HG02642 (cell line): ENCODE data around the gene TXN2.
"Not testable (repeated sequence)": the region's sequence is repeated elsewhere in the genome, so short reads cannot be mapped to it uniquely, and the experiment has no call there.

Source experiments
- ATAC-seq: cut with Tn5 transposase; IDR thresholded peaks from one replicate; pipeline ENCODE4 v1.9.1; 2021; ENCODE audit warnings: mild to moderate bottlenecking; ENCODE audit not compliant: unreplicated experiment, poor library complexity

The TXN2 gene

GRCh38 chr22:36457688-36458450, 23.6 kb downstream of the TXN2 start:
- no peak for ATAC-seq

GRCh38 chr22:36456464-36456845, 25.0 kb downstream of the TXN2 start:
- ATAC-seq, result no peak

GRCh38 chr22:36455571-36456463, 25.6 kb downstream of the TXN2 start:
- no peak for ATAC-seq

GRCh38 chr22:36454916-36455570, 26.4 kb downstream of the TXN2 start:
- ATAC-seq, result peak; percentile 70

GRCh38 chr22:36453855-36454378, 27.5 kb downstream of the TXN2 start:
- ATAC-seq, result no peak

GRCh38 chr22:36452978-36453607, 28.3 kb downstream of the TXN2 start:
- ATAC-seq, result not testable (repeated sequence)

DNA sequence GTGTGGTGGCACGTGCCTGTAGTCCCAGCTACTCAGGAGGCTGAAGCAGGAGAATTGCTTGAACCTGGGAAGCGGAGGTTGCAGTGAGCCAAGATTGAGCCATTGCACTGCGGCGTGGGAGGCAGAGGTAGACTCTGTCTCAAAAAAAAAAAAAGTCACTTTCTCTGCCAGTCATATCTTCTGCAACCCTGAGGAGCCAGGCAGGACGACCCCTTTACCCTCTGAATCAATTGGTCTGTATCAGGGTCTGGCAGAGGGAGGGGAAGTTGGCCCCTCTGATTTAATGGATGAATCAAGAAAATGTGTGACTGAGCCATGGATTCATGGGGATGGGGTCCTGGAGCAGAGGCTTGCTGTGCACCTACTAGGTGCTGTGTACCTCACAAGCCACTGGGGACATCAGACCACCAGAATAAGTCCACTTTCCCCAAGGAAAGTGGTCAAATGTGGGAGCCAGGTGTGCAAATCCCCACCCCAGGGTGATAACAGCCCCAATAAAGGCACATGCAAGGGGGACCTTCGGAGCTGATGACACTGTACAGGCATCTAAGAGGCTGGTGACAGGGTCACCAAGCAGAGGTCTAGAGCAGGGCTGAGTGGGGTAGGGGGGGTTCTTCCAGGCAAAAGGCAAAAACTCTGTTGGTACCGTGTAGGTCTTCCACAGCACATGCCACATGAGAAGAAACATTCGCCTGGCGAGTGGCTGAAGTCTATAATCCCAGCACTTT, 29.0 kb downstream of the TXN2 start:
- no peak for ATAC-seq

- ATAC-seq, result not testable (repeated sequence)
Measured at GRCh38 chr22:36450923-36451322, 30.5 kb downstream of the TXN2 start.

GRCh38 chr22:36449596-36450175, 31.8 kb downstream of the TXN2 start:
- ATAC-seq, result no peak

DNA sequence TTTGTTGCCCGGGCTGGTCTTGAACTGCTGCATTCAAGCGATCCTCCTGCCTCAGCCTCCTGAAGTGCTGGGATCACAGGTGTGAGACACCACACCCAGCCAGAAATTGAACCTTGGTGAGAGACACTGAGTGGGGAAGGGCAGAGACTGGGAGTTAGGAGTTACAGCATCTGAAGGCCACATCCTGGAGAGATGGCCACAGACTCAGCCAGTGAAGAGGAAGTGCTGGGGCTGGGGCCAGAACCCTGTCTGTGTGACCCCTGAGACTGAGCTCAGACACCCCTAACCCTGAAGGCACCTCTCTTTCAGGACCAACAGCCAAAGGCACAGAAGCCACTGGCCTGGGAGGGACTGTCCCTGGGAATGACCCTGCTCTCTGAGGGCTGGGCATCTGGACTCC, 33.8 kb downstream of the TXN2 start:
- no peak for ATAC-seq

DNA sequence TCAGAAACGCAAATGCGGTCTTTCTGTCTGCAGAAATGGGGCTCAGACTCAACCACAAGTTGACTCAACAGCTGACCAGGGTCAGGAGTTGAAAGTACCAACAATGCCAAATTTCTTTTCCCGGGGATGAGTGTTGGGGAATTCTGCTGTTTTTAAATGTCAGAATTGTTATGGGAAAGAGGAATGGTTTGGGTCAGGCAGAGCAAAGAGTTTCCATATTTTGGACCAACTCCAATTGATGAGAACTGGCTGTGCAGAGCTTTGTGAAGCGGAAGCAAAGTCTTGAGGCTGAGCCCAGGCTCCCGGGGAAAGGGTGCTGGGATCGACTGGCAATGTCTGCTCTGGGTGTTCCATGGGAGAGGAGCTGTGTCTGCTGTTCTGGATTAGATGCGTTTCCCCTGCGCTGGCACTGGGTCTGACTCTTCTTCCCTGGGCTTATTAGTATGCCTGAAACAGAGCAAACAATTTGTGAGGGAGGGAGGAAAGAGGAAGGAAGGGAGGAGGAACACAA, 36.2 kb downstream of the TXN2 start:
- no peak for ATAC-seq

DNA sequence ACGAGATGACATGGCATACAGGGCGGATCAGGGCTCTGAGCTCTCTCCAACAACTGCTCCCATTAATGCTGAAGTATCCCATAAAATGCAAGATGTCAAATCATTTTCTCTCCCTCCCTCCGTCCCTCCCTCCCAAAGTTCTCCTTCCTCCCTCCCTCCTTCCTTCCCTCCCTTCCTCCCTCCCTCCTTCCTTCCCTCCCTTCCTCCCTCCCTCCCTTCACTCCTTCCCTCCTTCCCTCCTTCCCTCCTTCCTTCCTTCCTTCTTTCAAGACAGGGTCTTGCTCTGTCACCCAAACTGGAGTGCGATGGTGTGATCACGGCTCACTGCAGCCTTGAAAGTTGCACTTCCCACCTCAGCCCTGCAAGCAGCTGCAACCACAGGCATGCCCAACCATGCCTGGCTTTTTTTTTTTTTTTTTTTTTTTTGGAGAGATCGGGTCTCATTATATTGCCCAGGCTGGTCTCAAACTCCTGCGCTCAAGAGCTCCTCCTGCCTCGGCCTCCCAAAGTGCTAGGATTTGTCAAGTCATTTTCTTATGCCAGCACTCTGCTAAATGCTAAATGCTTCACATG, 38.2 kb downstream of the TXN2 start:
- ATAC-seq, result no peak

GRCh38 chr22:36442506-36443197, 38.8 kb downstream of the TXN2 start:
- ATAC-seq, result no peak

GRCh38 chr22:36440429-36441002, 40.9 kb downstream of the TXN2 start:
- ATAC-seq, result no peak

DNA sequence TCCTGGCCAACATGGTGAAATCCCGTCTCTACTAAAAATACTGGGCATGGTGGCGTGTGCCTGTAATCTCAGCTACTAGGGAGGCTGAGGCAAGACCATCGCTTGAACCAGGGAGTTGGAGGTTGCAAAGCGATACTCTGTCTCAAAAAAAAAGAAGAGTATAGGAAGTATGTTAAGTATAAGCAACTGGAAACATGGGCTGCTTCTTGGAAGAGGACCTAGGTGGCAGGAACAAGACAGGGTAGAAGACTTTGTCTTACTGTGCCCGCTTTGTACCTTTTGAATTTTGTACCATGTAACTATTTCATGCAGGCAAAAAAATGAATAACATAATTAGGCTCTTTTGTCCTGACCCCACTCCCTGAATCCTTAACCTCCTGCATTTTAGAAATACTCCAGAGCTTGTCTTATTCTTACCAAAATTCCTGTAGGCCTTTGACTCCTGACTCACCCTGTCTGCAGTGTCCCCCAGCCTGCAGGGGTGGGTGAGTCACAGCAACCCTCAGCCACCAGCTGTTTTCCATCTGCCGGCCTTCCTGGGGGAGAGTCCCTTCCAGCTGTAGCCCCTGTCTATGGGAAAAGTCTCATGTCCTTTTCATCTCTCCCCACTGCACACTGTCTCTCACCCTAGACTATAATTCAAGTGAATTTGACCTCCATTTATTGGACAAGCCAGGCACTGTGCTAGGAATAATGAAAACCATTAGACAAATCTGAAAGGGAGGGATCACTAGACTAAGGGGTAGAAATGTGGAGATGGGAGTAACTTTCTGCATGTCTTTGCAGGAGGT, 41.8 kb downstream of the TXN2 start:
- no peak for ATAC-seq

DNA sequence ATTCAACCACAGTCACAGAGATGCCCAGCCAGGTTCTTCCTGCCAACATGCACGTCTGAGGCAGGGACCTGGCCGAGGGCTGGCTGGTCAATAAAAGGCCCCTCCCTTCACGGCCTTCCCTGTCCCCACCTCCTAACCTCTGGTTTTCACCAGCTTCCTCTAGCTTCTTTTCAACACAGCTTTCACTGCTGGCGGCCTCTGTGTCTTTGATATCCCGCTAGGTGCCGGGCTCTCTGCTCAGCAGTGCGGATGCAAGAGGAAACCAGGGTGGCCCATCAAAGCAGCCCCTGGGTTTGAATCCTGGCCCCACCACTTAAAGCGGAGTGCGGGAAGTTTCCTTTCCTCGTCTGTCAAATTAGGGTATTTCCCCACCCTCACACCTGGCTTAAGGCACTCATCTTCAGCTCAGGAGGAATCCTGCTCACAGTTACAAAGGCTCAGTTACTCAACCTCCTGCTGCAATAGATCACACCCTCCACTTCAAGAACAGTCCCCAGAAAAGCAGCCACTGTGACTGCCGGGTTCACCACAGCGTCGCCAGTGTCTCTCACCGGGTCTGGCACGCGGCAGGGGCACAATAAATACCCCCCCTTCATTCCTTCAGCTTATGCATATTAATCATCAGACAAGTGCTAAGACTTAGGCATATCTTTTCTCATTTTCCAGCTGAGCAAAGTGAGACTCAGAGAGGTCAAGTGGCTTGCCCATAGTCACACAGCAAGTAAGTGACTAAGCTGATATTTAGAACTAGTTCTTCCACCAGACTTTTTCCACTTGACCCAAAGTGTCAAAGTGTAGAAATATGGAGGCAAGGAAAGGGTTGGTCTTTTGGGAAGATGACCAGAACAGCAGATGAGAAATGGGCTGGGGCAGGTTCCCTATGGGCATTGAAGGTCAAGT, 45.7 kb downstream of the TXN2 start:
- ATAC-seq, result peak; percentile 49
